SU-DHL-6 (cell line): ENCODE measurements around the gene GGACT.

ENCODE experiments used
- EZH2phosphoT487 ChIP-seq: fragments of 200-600 bp; sonication (generic), shearing (Covaris generic); conservative IDR thresholded peaks from 2 replicates; pipeline ENCODE4 v1.6.1; 2018; ENCODE audit warnings: mild to moderate bottlenecking, antibody characterized with exemption, low read length, moderate library complexity, mixed read lengths
- TF ChIP-seq, protein P1 (sequence below): fragments of 200-600 bp; sonication (generic); IDR thresholded peaks from one replicate; pipeline ENCODE4 v1.5.1; 2017; ENCODE audit warnings: antibody characterized with exemption, mild to moderate bottlenecking, low read length, moderate library complexity; ENCODE audit not compliant: insufficient read depth, poor library complexity, severe bottlenecking

DNA sequence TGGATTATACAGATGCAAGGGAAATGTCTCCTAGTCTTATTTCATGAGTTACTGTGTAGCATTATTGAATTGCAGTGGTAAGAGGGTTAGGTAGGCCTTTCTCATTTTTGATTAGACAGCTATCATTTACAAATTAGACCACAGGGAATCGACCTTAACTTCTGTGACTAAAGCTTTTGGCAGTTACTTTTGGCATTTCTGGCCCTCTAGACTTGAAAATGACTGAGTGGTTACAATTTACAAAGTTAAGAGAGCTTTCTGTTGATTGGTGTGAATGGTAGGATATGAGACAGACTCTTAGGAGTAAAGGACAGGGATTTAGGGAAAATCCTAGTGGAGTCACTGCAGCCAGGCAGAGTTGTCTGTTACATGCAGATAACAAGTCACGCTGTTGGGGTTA is 86.1 kb downstream of the GGACT start:
- TF ChIP-seq, protein P1, sequence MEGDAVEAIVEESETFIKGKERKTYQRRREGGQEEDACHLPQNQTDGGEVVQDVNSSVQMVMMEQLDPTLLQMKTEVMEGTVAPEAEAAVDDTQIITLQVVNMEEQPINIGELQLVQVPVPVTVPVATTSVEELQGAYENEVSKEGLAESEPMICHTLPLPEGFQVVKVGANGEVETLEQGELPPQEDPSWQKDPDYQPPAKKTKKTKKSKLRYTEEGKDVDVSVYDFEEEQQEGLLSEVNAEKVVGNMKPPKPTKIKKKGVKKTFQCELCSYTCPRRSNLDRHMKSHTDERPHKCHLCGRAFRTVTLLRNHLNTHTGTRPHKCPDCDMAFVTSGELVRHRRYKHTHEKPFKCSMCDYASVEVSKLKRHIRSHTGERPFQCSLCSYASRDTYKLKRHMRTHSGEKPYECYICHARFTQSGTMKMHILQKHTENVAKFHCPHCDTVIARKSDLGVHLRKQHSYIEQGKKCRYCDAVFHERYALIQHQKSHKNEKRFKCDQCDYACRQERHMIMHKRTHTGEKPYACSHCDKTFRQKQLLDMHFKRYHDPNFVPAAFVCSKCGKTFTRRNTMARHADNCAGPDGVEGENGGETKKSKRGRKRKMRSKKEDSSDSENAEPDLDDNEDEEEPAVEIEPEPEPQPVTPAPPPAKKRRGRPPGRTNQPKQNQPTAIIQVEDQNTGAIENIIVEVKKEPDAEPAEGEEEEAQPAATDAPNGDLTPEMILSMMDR: no peak
- TF ChIP-seq EZH2phosphoT487: no peak
